ENCODE data around the gene ZNF699.
"Not testable (repeated sequence)": the region's sequence is repeated elsewhere in the genome, so short reads cannot be mapped to it uniquely, and the experiment has no call there.

Gene ZNF699

DNA sequence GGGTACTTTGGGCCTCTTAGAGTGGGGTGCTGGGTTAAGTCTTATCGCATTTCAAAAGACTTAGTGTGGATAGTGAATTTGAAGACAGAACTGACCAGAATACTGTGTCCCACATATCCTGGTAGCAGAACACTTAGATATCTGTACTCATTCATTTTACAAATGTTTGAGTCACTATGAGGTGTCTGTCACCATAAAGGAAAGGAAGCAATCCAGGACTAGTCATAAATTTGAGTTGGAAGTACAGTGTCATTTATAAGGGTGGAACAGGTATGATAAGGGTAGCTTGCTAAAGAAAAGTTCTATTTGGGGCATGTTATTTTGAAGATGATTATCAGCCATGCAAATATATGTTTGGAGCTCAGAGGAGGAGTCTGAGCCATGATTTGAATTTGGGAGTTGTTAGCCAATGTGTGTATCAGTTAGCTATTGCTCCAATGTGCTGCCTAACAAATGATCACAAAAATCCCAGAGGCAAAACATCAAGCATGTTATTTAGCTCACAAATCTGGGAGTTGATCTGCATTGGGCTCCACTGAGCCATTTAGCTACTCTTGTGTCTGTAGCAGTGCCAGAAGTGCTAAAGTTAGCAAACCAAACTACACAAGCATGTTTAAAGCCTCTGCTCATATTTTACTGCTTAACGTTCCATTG lies 20.3 kb downstream of the ZNF699 start:
- no peak for DNase-seq (ENCODE audit: low read depth in 2 of 2, low spot score in 1 of 2)

DNA sequence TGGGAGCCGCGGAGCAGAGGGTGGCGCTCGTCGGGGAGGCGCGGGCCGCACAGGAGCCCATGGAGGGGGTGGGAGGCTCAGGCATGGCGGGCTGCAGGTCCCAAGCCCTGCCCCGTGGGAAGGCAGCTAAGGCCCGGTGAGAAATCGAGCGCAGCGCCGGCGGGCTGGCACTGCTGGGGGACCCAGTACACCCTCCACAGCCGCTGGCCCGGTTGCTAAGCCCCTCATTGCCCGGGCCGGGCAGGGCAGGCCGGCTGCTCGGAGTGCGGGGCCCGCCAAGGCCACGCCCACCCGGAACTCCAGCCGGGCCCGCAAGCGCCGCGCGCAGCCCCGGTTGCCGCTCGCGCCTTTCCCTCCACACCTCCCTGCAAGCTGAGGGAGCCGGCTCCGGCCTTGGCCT lies 26.2 kb downstream of the ZNF699 start:
- DNase-seq (ENCODE audit: low read depth in 2 of 2, low spot score in 1 of 2): not testable (repeated sequence)

DNA sequence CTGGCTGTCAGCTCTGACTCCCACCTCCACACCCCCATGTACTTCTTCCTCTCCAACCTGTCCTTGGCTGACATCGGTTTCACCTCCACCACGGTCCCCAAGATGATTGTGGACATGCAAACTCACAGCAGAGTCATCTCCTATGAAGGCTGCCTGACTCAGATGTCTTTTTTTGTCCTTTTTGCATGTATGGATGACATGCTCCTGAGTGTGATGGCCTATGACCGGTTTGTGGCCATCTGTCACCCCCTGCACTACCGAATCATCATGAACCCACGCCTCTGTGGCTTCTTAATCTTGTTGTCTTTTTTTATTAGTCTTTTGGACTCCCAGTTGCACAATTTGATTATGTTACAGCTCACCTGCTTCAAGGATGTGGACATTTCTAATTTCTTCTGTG lies 58.4 kb downstream of the ZNF699 start:
- no peak for DNase-seq (ENCODE audit: low read depth in 2 of 2, low spot score in 1 of 2)

DNA sequence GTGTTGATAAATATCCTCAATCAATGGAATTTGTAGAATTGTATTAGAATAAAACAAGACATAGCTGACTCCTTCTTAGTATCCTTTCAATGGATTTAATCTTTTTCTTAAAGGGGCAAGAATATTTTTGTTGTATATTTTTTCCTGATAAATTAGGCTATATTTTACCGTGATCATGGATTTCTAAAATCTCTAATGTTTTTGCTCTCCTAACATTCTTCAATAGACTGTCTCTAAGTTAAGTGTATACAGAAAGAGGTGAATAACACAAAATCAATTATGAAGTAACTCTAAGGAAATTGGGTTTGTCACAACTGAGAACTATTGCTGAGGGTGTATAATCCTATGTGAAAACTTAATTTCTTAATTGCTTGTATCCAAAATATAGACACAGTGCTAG lies 59.0 kb downstream of the ZNF699 start, which contains the start of gene OR7E24:
Gene OR7E24, plus strand, starts transcription at position 301 of the 400 bp plus-strand sequence. CDS start 114 bp downstream, outside the sequence.
- no peak for DNase-seq (ENCODE audit: low read depth in 2 of 2, low spot score in 1 of 2)
